GM18520 (cell line): ENCODE measurements around the gene PRG3.

Experiments used
- ATAC-seq: cut with Tn5 transposase; IDR thresholded peaks from one replicate; pipeline ENCODE4 v1.9.1; 2021; ENCODE audit not compliant: unreplicated experiment

Gene PRG3

GRCh38 chr11:57391539-57391938 is 10.6 kb upstream of the PRG3 start:
- no peak for ATAC-seq

GRCh38 chr11:57391111-57391510 is 10.2 kb upstream of the PRG3 start:
- no peak for ATAC-seq

- no peak for ATAC-seq
These were observed 9.6 kb upstream of the PRG3 start, which contains the start of gene PRG2 for GRCh38 chr11:57390535-57390934. Gene PRG2 (minus strand): TSS chr11:57390650. CDS start chr11:57389944, 706 bp downstream.

GRCh38 chr11:57387289-57388030 is 6.5 kb upstream of the PRG3 start:
- no peak for ATAC-seq

GRCh38 chr11:57386178-57386940 is 5.4 kb upstream of the PRG3 start:
- ATAC-seq, result no peak

- ATAC-seq, result no peak
These were observed 1.2 kb downstream of the PRG3 start for GRCh38 chr11:57379732-57380131.

GRCh38 chr11:57378186-57378585 is 2.8 kb downstream of the PRG3 start:
- ATAC-seq, result no peak

DNA sequence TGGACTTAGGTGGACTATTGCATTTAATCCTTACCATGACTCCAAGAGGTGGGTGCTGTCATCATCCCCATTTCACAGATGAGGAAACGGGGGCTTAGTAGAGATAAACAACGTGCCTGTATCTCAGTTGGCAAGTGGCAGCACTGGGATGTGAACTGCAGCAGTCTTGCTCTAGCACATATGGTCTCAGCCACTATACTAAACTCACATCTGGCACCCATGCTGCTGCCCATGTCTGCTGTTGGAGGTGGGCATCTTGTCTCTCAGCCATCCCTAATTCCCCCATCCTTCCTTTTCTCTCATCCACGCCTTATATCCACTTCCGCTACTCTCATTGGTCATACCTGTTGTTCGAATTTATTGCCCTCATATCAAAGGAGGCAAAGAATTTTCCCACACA is 3.8 kb downstream of the PRG3 start:
- ATAC-seq, result no peak

DNA sequence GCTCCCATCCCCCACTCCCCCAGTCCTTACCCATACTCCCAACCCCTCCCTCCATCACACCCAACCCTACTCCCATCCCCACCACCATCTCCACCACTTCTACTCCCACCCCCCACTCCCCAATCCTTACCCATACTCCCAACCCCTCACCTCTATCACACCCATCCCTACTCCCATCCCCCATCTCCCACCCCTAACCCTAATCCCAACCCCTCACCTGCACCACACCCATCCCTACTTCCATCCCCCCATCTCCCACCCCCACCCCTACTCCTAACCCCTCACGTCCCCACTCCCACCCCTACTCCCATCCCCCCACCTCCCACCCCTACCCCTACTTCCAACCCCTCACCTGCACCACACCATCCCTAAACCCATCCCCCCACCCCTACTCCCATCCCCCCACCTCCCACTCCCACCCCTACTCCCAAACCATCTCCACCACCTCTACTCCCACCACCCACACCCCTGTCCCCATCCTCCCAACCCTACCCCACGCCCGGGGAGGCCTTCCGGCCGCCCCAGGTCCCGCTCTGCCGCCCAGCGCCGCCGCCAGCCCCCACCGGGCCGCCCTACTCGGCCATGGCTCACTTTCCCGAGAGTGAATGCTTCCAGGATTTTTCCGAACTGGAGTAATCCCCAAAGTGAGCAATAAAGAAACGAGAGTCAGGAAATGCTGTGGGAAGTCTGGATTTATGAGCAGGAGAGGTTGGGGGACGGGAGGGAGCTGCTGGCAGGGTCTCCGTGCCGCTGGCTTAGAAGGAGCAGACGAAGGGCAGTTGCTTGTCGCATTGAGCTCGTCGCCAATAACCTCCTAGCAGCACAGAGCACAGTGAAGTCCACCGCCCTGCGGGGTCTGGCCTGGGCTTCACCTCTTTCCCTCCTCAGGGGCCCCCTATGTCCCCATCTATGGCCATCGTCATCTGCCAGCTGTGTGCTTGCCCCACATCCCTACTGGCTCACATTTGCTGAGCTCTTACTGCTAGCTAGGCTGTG is 4.6 kb downstream of the PRG3 start:
- no peak for ATAC-seq

DNA sequence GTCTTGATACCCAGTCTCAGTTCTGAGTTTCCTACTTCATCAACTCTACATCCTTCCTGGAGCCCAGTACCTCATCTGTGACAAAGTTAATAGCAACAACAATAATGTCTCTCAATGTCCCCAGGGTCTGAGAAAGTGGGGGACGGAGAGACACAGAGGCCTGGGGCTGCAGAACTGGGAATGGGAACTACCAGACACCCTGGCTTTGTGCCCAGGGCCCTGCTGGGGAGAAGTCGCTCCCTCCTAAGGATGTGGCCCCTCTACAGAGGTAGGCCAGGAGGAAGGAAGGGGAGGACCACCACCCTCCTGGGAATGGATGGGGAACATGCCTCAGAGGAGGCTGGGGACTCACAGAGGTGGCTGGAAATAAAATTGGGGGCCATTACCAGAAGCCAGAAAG is 5.5 kb downstream of the PRG3 start:
- ATAC-seq, result no peak

DNA sequence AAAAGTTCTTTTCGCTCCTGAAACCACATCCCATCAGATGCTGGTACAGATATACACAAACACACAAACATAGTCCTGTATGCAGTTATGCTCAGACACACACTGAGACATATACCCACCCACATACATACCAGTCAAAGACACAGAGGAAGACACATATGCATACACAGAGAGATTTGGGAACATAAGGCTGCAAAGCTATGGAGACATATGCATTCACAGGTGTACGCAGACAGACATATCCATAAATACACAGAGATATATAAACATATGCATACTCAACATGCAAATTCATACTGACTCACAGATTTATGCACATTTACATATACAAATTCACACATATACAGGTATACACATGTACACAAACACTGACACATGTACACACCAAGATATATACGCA is 6.0 kb downstream of the PRG3 start:
- ATAC-seq, result no peak

- no peak for ATAC-seq
These were observed 7.8 kb downstream of the PRG3 start for GRCh38 chr11:57373146-57373545.

GRCh38 chr11:57370941-57371340 is 10.0 kb downstream of the PRG3 start:
- no peak for ATAC-seq

DNA sequence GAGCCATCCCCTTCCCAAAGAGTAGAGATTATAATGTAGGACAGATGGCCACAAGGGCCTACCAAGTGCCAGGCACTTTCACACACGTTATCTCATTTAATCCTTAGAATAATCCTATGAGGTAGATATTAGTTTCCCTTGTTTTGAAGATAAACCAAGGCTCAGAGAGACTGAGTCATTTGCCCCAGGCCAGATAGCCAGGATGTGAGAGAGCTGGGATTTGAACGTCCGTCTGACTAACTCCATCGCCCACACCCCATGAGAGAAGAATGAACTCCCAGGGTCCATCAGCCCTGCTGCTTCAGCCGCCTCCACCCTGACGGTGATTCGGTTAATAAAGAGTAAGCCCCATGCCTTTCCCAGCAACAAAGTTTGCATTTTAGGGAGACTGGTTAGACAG is 10.7 kb downstream of the PRG3 start:
- no peak for ATAC-seq

- ATAC-seq, result no peak
These were observed 12.1 kb downstream of the PRG3 start for GRCh38 chr11:57368845-57369232.

DNA sequence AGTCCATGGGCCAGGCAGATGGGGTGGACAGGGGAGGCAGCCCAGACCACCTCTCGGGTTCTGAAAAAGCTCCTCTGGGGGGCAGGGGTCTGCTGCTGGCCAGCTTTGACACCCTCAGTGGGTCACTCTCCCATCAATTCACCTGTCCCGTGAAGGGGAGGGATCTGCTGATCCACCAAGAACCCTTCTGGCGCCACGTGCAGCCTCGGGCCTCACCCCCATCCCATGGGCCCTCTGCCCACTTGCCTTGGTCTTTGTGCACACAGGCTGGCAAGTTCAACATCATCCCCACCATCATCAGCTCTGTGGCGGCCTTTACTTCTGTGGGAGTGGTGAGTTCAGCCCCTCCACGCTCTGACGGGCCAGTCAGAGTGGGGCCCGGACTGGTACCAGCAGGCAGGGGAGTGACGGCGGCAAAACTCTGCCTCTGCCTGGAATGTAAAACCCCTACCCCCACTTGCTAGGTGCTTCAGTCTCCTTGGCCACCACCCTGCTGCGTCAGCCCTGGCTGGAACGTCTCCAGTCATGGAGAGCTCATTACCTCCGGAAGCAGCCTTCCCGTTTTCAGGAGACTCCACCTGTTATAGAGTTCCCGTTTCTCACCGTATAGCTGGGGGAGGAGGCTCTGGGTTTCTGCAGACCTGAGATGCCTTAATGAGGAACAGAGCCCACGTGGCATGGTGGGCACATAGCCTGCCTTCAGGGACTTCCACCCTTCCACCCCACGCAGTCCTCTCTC is 12.7 kb downstream of the PRG3 start:
- ATAC-seq, result no peak

- ATAC-seq, result no peak
These were observed 15.9 kb downstream of the PRG3 start for GRCh38 chr11:57364851-57365660.

DNA sequence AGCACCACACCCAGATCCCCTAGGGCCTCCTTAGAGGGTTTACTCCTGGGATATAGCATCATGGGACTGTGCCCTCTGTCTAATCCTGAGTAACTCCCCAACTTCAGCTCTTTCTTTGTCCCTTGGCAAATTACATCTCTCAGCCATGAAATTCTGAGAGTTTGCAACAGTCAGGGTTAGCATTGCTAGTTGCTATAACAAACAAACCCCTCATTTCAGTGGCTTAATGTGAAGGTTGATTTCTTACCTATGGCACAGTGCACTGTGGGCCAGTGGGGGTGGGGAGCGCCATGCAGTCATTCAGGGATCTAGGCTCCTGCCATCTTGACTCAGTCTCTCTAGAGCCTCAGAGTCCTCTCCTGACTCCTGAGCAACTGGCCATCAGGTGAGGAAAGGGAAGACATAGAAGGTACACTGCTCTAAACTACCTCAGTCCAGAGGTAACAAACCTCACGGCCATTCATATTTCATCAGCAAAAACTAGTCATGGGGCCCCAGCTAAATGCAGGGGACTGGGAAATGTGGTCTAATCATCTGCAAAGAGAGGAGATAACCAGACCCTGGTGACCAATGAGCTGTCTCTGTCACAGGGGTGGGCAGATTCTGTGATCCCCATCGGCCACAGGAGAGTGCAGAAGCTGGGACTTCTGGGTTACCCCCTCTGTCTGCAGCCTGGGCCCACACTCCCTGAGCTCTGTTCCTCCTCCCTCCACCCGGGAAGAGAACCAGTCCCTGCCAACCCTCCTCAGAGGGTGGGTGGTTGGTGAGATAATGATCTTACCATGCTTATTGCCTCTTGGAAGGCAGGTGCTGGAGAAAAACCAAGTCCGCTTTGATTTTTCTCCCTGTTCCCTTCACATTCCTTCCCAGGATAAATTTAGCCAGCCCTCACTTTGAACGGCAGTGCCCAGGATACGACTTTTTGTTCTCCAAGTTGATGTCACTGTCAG is 17.5 kb downstream of the PRG3 start:
- ATAC-seq, result no peak

GRCh38 chr11:57361926-57362325 is 19.0 kb downstream of the PRG3 start:
- ATAC-seq, result no peak
